HEK293T (cell line): ENCODE data around the gene CD177.

ENCODE experiments used
- FOXA1 ChIP-seq: fragments of 450-650 bp; IDR thresholded peaks from 2 replicates; pipeline ENCODE4 v1.6.1; 2016; ENCODE audit warnings: mild to moderate bottlenecking
- PKNOX1 ChIP-seq: fragments of 450-650 bp; IDR thresholded peaks from 2 replicates; pipeline ENCODE4 v1.6.1; 2016

- TF ChIP-seq PKNOX1: no peak
- no peak for TF ChIP-seq FOXA1
These were observed 27.4 kb downstream of the CD177 start for GRCh38 chr19:43380771-43381386.
